Activated T-helper 1 cell treated with Interleukin-2 at 50 U/mL for 16 hours (primary cell): Measurements from ENCODE around the gene PLXNA1.

ENCODE experiments used
- DNase-seq: peaks from one replicate; pipeline ENCODE4 v3.0.0-alpha.2; 2020; ENCODE audit warnings: low read depth

PLXNA1 gene

GRCh38 chr3:127018306-127018828, 35.5 kb downstream of the PLXNA1 start:
- no peak for DNase-seq

GRCh38 chr3:127019449-127019848, 36.5 kb downstream of the PLXNA1 start:
- no peak for DNase-seq

DNA sequence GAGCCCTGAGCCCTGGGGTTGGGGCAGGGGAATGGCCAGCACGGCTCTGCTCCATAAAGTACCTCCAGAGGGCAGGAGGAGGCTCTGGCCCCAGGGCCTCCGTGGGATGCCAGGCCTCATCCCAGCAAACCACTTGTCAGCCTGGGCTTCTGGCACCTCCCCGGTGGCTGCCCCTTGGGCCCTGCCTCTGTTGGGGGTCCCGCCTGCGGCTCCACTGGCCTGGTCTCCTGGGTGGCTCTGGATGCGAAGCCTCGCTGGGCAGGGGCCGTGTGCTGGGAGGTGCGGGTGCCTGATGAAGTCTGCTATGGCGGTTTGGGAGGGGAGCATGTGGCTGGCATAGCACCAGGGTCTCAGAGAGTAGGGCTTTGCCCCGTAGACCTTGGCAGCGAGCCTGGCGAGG, 37.6 kb downstream of the PLXNA1 start:
- DNase-seq, result no peak

GRCh38 chr3:127022849-127023248, 39.9 kb downstream of the PLXNA1 start:
- DNase-seq, result no peak

DNA sequence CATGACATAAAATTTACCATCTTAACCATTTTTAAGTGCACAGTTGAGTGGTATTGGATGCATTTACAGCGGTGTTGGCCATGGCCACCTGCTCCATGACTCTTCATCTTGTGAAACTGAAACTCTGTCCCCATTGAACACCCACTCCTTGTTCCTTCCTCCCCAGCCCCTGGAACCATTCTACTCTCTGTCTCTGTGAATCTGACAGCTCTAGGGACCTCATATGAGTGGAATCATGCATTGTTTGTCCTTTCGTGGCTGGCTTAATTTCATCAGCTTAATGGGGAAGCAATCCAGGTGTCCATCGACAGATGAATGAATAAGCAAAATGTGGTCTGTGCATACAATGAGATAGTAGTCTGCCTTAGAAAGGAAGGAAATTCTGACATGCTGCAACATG, 42.5 kb downstream of the PLXNA1 start:
- no peak for DNase-seq

GRCh38 chr3:127026036-127026435, 43.1 kb downstream of the PLXNA1 start:
- no peak for DNase-seq

- no peak for DNase-seq
Measured at GRCh38 chr3:127026661-127027060, 43.7 kb downstream of the PLXNA1 start.

DNA sequence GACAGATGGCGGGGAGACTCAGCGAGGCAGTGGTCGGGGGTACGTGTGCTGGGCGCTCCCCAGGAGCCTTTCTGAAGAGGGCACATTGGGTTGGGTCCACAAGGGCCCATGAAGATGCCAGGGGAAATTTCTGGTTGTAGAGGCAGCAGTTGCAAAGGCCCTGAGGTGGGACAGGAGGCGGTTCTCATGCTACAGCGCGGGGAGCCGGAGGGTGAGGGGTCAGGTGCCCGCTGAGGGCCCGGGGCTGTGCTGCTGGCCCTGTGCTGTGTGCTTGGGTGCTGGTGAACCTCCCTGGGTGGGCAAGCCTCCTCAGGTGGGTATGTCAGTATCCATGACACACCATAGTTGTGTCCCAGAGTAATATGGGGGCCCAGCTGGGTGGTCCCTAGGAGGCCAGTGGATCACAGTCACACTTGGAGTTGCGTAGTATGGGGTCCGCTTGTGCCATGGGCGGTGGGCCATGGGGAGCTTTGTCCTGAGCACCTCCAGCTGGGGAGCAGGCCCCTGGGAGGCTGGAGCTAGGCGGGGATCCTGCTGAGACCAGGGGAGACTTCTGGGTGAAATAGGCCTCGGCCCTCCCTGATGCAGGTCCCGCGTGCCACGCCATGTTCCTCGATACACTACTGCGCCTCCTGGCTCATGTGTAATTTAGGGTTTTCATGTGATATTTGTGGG, 44.3 kb downstream of the PLXNA1 start:
- DNase-seq, result no peak

GRCh38 chr3:127027811-127028548, 45.1 kb downstream of the PLXNA1 start:
- DNase-seq, result no peak

GRCh38 chr3:127028781-127029657, 46.1 kb downstream of the PLXNA1 start:
- DNase-seq, result no peak

- no peak for DNase-seq
Measured at GRCh38 chr3:127029658-127030507, 47.0 kb downstream of the PLXNA1 start.

DNA sequence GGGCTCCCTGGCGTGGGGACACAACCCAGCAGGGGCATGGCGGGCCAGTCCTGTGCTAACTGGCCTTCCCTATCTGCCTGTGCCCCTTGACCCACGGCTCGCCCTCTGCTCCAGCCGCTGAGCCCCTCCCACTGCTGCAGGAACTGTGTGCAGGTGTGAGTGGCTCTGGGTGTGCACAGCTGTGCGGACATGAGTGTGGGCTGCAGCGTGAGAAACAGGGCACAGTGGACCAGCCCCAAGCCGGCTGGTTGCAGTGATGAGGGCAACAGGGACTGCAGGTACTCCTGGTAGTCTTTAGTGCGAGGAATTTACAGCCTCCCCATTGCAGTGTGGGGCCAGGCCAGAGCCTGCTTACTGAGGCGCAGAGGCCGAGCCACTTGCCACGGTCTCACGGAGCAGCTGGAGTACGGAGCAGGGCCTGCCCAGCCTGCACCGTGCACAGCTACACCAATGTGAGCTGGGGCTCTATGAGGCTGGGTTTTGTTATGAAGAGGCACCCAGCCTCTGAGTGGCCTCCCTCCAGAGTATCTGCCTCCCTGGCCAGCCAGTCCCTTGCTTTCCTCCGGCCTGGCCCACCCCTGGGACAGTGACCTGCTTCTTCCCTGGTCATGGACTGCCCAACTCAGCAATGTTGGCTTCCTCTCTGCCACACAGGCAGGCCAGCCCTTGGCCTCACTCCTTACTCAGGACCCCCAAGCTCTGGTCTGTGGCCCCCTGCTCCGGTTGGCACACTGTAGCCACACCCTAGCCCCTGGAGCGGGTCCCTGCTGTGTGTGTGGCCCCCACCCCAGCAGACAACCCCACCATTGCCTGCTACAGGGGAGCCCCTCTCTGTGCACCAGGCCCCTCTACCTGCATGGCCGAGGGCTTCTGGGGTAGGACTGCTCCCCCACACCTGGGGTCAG, 47.8 kb downstream of the PLXNA1 start:
- no peak for DNase-seq

DNA sequence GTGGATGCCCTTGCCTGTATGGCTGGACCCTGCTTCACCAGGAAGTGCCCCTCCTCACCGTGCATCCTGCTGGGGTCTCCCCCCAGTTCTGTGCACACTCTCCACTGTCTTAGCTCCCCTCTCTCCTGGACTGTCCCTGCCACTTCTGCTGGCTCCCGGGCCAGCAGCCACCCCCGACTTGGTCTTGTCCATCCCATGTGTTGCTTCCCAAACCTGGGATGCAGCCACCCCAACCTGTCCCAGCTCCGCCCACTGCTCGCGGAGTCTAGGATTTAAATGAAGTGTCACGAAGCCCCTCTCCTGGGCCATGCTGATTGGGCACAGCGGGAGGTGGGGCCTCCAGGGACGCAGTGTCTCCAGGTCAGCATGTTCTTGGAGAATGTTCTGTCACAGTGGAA, 48.5 kb downstream of the PLXNA1 start:
- no peak for DNase-seq

DNA sequence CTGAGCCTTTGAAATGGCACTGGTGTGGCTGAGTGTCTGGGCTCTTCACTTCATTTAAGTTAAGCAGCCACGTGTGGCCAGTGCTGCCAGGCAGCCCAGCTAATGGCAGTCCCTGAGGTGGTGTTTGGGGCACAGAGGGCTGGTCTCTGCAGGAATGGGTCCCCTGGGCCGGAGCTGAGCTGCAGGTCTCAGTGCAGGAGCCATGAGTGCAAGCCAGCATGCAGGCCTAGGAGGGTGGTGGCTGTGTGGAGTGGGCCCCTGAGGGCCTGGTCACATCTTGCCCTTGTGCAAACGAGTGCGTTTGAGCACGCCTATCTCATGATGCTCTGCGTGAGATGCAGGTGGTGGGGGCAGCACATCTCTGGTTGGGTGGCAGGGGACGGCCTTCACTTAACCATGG, 48.9 kb downstream of the PLXNA1 start:
- DNase-seq, result no peak

DNA sequence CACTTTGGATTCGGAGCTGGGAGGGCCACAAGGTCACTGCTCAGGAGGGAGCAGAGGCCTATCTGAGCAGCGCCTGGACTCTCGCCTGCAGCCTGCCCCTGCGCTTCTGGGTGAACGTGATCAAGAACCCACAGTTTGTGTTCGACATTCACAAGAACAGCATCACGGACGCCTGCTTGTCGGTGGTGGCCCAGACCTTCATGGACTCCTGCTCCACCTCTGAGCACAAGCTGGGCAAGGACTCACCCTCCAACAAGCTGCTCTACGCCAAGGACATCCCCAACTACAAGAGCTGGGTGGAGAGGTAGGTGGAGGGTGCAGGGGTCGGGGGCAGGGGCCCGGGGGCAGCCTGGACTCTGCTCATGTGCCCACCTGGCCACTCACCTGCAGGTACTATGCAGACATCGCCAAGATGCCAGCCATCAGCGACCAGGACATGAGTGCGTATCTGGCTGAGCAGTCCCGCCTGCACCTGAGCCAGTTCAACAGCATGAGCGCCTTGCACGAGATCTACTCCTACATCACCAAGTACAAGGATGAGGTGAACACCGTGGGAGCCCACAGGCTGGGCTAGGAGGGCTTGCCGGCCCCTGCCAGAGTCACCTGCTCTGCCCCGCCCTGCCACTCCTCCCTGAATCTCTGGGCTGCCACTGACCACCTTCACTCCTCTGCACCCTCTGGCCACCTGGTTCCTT, 49.5 kb downstream of the PLXNA1 start:
- no peak for DNase-seq
